ENCODE results near the gene MED6. TPM values are rescaled to one million over a fixed set of nuclear protein-coding genes. Genes with fewer than 3 reads are reported as not detected.

MED6 gene
- polyA plus RNA-seq, 1 donor from 2014 or later: 46.6 TPM

DNA sequence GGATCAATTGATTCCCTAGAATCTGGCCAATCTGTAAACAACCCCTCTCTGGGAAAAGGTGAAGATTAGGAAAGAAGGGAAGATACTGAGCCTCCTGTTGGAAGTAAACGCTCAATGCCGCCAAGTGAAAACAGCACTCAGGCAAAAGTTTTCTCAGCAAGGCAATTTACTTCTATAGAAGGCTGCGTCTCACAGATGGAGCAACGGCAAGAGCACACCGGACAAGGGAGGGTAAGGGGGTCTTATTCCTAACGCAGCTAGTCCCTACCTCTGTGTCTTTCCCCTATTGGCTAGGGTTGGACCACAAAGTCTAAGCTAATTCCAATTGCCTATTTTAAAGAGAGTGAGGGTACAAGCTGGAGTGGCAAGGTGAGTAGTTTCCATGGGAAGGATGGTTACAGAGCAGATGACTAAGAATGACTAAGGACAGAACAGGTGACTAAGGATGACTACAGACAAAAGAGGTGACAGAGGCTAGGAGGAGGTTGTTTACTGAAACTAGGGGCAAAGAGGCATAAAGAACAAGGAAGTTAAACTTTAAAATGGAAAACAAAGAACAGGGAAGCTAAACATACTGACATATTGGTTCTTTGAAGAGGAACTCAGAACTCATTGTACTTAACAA lies 35.6 kb upstream of the MED6 start:
- H3K4me2 ChIP-seq (ENCODE audit: low read length): no peak overlapping the region
- no peaks in the 10 kb centered on the region for H3K27me3 ChIP-seq (ENCODE audit: insufficient read depth, low read depth, low read length)
- no peaks in the 10 kb centered on the region for H3K9me3 ChIP-seq (ENCODE audit: low read length)
- no peaks in the 10 kb centered on the region for H3F3A ChIP-seq (ENCODE audit: insufficient read depth, low read length, poor library complexity, severe bottlenecking)
- no peaks in the 10 kb centered on the region for H3K79me2 ChIP-seq (replicated peaks; ENCODE audit: insufficient read depth, low read length)
- H3K27ac ChIP-seq (ENCODE audit: low read length): no peak overlapping the region
- H3K36me3 ChIP-seq (ENCODE audit: insufficient read depth, low read length): no peaks in the 10 kb centered on the region
- H4K20me1 ChIP-seq (ENCODE audit: insufficient read depth): no peaks in the 10 kb centered on the region
- H3K9me2 ChIP-seq (ENCODE audit: insufficient read depth, low read length): no peaks in the 10 kb centered on the region
- H3K9ac ChIP-seq (ENCODE audit: low read length): no peak overlapping the region
- no peak overlapping the region for H2AFZ ChIP-seq (ENCODE audit: low read depth, low read length)
- TF ChIP-seq, protein P1, sequence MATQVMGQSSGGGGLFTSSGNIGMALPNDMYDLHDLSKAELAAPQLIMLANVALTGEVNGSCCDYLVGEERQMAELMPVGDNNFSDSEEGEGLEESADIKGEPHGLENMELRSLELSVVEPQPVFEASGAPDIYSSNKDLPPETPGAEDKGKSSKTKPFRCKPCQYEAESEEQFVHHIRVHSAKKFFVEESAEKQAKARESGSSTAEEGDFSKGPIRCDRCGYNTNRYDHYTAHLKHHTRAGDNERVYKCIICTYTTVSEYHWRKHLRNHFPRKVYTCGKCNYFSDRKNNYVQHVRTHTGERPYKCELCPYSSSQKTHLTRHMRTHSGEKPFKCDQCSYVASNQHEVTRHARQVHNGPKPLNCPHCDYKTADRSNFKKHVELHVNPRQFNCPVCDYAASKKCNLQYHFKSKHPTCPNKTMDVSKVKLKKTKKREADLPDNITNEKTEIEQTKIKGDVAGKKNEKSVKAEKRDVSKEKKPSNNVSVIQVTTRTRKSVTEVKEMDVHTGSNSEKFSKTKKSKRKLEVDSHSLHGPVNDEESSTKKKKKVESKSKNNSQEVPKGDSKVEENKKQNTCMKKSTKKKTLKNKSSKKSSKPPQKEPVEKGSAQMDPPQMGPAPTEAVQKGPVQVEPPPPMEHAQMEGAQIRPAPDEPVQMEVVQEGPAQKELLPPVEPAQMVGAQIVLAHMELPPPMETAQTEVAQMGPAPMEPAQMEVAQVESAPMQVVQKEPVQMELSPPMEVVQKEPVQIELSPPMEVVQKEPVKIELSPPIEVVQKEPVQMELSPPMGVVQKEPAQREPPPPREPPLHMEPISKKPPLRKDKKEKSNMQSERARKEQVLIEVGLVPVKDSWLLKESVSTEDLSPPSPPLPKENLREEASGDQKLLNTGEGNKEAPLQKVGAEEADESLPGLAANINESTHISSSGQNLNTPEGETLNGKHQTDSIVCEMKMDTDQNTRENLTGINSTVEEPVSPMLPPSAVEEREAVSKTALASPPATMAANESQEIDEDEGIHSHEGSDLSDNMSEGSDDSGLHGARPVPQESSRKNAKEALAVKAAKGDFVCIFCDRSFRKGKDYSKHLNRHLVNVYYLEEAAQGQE (IDR thresholded peaks at IDR 0.05; ENCODE audit: borderline replicate concordance): no peak
- TF ChIP-seq EZH2 (IDR thresholded peaks at IDR 0.05; ENCODE audit: borderline replicate concordance, insufficient read depth, low read length, poor library complexity, severe bottlenecking) (no peak), POLR2AphosphoS5 (IDR thresholded peaks at IDR 0.05) (no peak), MXI1 (conservative IDR thresholded peaks at IDR 0.05; ENCODE audit: poor library complexity, severe bottlenecking) (no peak), RAD21 (conservative IDR thresholded peaks at IDR 0.05) (no peak), TAF1 (IDR thresholded peaks at IDR 0.05; ENCODE audit: low read depth) (no peak)
- no peak overlapping the region for H3K4me3 ChIP-seq (ENCODE audit: low read length)

DNA sequence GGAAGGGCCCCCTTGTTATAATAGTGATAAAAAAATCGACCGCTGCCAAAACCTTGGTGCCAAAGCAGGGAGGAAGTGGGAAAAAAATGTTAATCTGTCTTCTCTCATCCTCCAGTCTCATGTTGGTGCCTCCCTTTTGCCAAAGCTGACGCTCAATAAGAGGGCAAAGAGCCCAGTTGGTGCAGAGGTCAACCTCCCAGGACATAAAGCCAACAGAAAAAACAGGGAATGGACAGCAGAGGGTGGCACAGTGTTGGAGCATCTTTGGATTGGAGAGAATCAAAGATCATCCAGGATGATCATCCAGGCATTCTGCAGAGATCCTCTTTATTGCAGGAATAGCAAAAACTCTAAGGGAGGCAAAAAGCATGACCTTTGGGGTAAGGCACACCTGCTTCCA lies 31.5 kb upstream of the MED6 start:
- Histone ChIP-seq H3F3A (ENCODE audit: insufficient read depth, low read length, poor library complexity, severe bottlenecking) (no peaks in the 10 kb centered on the region), H3K9me2 (ENCODE audit: insufficient read depth, low read length) (no peaks in the 10 kb centered on the region), H3K4me3 (ENCODE audit: low read length) (no peak overlapping the region), H3K79me2 (replicated peaks; ENCODE audit: insufficient read depth, low read length) (no peaks in the 10 kb centered on the region), H3K36me3 (ENCODE audit: insufficient read depth, low read length) (no peaks in the 10 kb centered on the region), H2AFZ (ENCODE audit: low read depth, low read length) (no peak overlapping the region), H3K9me3 (ENCODE audit: low read length) (no peaks in the 10 kb centered on the region), H3K4me2 (ENCODE audit: low read length) (no peak overlapping the region), H4K20me1 (ENCODE audit: insufficient read depth) (no peaks in the 10 kb centered on the region), H3K27me3 (ENCODE audit: insufficient read depth, low read depth, low read length) (no peaks in the 10 kb centered on the region), H3K27ac (ENCODE audit: low read length) (no peak overlapping the region), H3K9ac (ENCODE audit: low read length) (no peak overlapping the region)
- no peak for TF ChIP-seq MXI1 (conservative IDR thresholded peaks at IDR 0.05; ENCODE audit: poor library complexity, severe bottlenecking)
- TF ChIP-seq POLR2AphosphoS5 (IDR thresholded peaks at IDR 0.05): no peak
- no peak for TF ChIP-seq EZH2 (IDR thresholded peaks at IDR 0.05; ENCODE audit: borderline replicate concordance, insufficient read depth, low read length, poor library complexity, severe bottlenecking)

DNA sequence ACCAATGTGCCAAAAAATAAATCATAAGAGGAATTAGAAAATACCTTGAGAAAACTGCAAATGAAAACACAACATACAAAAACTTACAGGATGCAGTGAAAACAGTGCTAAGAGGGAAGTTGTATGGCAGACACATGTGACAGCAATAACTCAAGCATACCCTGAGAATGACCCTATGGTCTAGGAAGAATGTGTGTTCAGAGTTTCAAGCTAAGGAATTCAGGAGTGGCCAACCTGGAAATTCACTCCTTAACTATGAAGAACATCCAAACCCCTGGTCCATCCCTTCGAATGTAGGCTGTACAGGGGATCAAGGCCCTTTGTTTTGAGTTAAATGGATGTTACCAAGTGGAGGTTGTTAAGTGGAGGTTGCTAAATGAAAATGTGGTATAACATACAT lies 24.5 kb upstream of the MED6 start:
- no peaks in the 10 kb centered on the region for H4K20me1 ChIP-seq (ENCODE audit: insufficient read depth)
- H3K27ac ChIP-seq (ENCODE audit: low read length): no peak overlapping the region
- no peak overlapping the region for H3K4me2 ChIP-seq (ENCODE audit: low read length)
- no peaks in the 10 kb centered on the region for H3K9me3 ChIP-seq (ENCODE audit: low read length)
- TF ChIP-seq, protein P2, sequence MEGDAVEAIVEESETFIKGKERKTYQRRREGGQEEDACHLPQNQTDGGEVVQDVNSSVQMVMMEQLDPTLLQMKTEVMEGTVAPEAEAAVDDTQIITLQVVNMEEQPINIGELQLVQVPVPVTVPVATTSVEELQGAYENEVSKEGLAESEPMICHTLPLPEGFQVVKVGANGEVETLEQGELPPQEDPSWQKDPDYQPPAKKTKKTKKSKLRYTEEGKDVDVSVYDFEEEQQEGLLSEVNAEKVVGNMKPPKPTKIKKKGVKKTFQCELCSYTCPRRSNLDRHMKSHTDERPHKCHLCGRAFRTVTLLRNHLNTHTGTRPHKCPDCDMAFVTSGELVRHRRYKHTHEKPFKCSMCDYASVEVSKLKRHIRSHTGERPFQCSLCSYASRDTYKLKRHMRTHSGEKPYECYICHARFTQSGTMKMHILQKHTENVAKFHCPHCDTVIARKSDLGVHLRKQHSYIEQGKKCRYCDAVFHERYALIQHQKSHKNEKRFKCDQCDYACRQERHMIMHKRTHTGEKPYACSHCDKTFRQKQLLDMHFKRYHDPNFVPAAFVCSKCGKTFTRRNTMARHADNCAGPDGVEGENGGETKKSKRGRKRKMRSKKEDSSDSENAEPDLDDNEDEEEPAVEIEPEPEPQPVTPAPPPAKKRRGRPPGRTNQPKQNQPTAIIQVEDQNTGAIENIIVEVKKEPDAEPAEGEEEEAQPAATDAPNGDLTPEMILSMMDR (IDR thresholded peaks at IDR 0.05; ENCODE audit: poor library complexity, severe bottlenecking): no peak
- TF ChIP-seq TAF1 (IDR thresholded peaks at IDR 0.05; ENCODE audit: low read depth) (no peak), POLR2AphosphoS5 (IDR thresholded peaks at IDR 0.05) (no peak), EZH2 (IDR thresholded peaks at IDR 0.05; ENCODE audit: borderline replicate concordance, insufficient read depth, low read length, poor library complexity, severe bottlenecking) (no peak), EP300 (conservative IDR thresholded peaks at IDR 0.05; ENCODE audit: poor library complexity, severe bottlenecking) (no peak), SMC3 (conservative IDR thresholded peaks at IDR 0.05; ENCODE audit: poor library complexity) (no peak), MXI1 (conservative IDR thresholded peaks at IDR 0.05; ENCODE audit: poor library complexity, severe bottlenecking) (no peak), RAD21 (conservative IDR thresholded peaks at IDR 0.05) (no peak)
- TF ChIP-seq, protein P1 (IDR thresholded peaks at IDR 0.05; ENCODE audit: borderline replicate concordance): no peak
- no peaks in the 10 kb centered on the region for H3K9me2 ChIP-seq (ENCODE audit: insufficient read depth, low read length)
- no peaks in the 10 kb centered on the region for H3F3A ChIP-seq (ENCODE audit: insufficient read depth, low read length, poor library complexity, severe bottlenecking)
- H3K27me3 ChIP-seq (ENCODE audit: insufficient read depth, low read depth, low read length): no peaks in the 10 kb centered on the region
- no peak overlapping the region for H3K9ac ChIP-seq (ENCODE audit: low read length)
- H3K79me2 ChIP-seq (replicated peaks; ENCODE audit: insufficient read depth, low read length): no peaks in the 10 kb centered on the region
- no peak overlapping the region for H2AFZ ChIP-seq (ENCODE audit: low read depth, low read length)
- H3K4me3 ChIP-seq (ENCODE audit: low read length): no peak overlapping the region
- no peaks in the 10 kb centered on the region for H3K36me3 ChIP-seq (ENCODE audit: insufficient read depth, low read length)
